A549 treated with AZD2906 at 1 μM for 4 hours (cell line): ENCODE data around the gene FETUB. TPM values are rescaled to one million over a fixed set of nuclear protein-coding genes. Genes with fewer than 3 reads are reported as not detected.

Source experiments
- total RNA-seq: library from RNA; stranded (reverse); fragments of 200-300 nt; extraction: Qiagen RNA extraction; gene quantifications from 5 replicates; pipeline ENCODE4 v1.2.3, GENCODE V29; 2022

The FETUB gene
- 0.08 to 0.34 TPM (median 0.15 TPM) in 5 replicates for total RNA-seq

GRCh38 chr3:186639778-186640472 lies at the start of gene FETUB:
Gene FETUB, plus strand, starts transcription at chr3:186640399. Its CDS starts 62 bp downstream, at chr3:186640461.

GRCh38 chr3:186612721-186613636 lies 27.2 kb upstream of the FETUB start, which contains the start of gene AHSG:
Gene AHSG, plus strand, starts transcription at chr3:186613060. Its CDS starts 82 bp downstream, at chr3:186613142.

GRCh38 chr3:186665625-186666188 lies 25.5 kb downstream of the FETUB start, which contains the start of gene HRG:
Gene HRG, plus strand, starts transcription at chr3:186666014. Its CDS starts 18 bp downstream, at chr3:186666032.

Other genes starting within 250 kb of the FETUB start
- gene CRYGS, start 96.0 kb upstream of the FETUB start, total RNA-seq, result 0.39 to 0.85 TPM (median 0.63 TPM) in 5 replicates
- 5.2 to 8.4 TPM (median 6.3 TPM) in 5 replicates for gene TBCCD1, start 73.1 kb upstream of the FETUB start, total RNA-seq
- 47.3 to 55.3 TPM (median 50.5 TPM) in 5 replicates for gene DNAJB11, start 69.7 kb upstream of the FETUB start, total RNA-seq
- gene AHSG, start 27.3 kb upstream of the FETUB start, total RNA-seq, result 0.05 to 0.12 TPM (median 0.06 TPM) in 4 of 5 replicates, not detected in the other
- gene HRG, start 25.6 kb downstream of the FETUB start, total RNA-seq, result not detected in 5 replicates
- 0.03 TPM in 3 of 5 replicates, not detected in the others for gene KNG1, start 77.0 kb downstream of the FETUB start, total RNA-seq
- gene EIF4A2, start 143.2 kb downstream of the FETUB start, total RNA-seq, result 126 to 141 TPM (median 129 TPM) in 5 replicates
- gene RFC4, start 166.1 kb downstream of the FETUB start, total RNA-seq, result 42.7 to 61.9 TPM (median 43.0 TPM) in 5 replicates
- not detected in 5 replicates for gene ADIPOQ, start 202.3 kb downstream of the FETUB start, total RNA-seq